GM21529 (cell line): ENCODE measurements around the gene ATF6.
A peak's percentile ranks its signal among the peaks of the same experiment; 100 is the strongest.
"Not testable (repeated sequence)": the region's sequence is repeated elsewhere in the genome, so short reads cannot be mapped to it uniquely, and the experiment has no call there.

Experiments
- ATAC-seq: cut with Tn5 transposase; IDR thresholded peaks from one replicate; pipeline ENCODE4 v1.9.1; 2021; ENCODE audit not compliant: unreplicated experiment

The ATF6 gene

GRCh38 chr1:161766102-161766981 lies at the start of gene ATF6:
Gene ATF6 (plus strand): TSS chr1:161766320. CDS start chr1:161766361, 41 bp downstream.
- peak; percentile 68 for ATAC-seq

- ATAC-seq: peak; percentile 57
Measured at GRCh38 chr1:161718559-161719324, 47.4 kb upstream of the ATF6 start.

- peak; percentile 49 for ATAC-seq
Measured at GRCh38 chr1:161719325-161719611, 46.9 kb upstream of the ATF6 start.

GRCh38 chr1:161720422-161720821 lies 45.7 kb upstream of the ATF6 start:
- no peak for ATAC-seq

- ATAC-seq: no peak
Measured at GRCh38 chr1:161720956-161721737, 45.0 kb upstream of the ATF6 start, which contains the start of gene FCRLB. Gene FCRLB (plus strand): TSS chr1:161721544. CDS start chr1:161722673, 1,129 bp downstream.

- no peak for ATAC-seq
Measured at GRCh38 chr1:161721738-161722343, 44.3 kb upstream of the ATF6 start.

GRCh38 chr1:161722406-161722805 lies 43.7 kb upstream of the ATF6 start:
- no peak for ATAC-seq

- no peak for ATAC-seq
Measured at GRCh38 chr1:161723459-161724141, 42.5 kb upstream of the ATF6 start.

- not testable (repeated sequence) for ATAC-seq
Measured at GRCh38 chr1:161725258-161725907, 40.7 kb upstream of the ATF6 start.

GRCh38 chr1:161725908-161726472 lies 40.1 kb upstream of the ATF6 start:
- ATAC-seq: peak; percentile 23

GRCh38 chr1:161726473-161727255 lies 39.5 kb upstream of the ATF6 start:
- peak; percentile 53 for ATAC-seq

GRCh38 chr1:161727256-161727924 lies 38.7 kb upstream of the ATF6 start:
- ATAC-seq: peak; percentile 6

GRCh38 chr1:161728376-161729226 lies 37.5 kb upstream of the ATF6 start:
- no peak for ATAC-seq

- ATAC-seq: no peak
Measured at GRCh38 chr1:161730050-161730564, 36.0 kb upstream of the ATF6 start.

GRCh38 chr1:161731241-161731640 lies 34.9 kb upstream of the ATF6 start:
- ATAC-seq: no peak

- ATAC-seq: no peak
Measured at GRCh38 chr1:161731981-161732718, 34.0 kb upstream of the ATF6 start.
